MCF 10A (cell line): Measurements from ENCODE around the gene CHRNA4. TPM values are rescaled to one million over a fixed set of nuclear protein-coding genes. Genes with fewer than 3 reads are reported as not detected.

Source experiments
- BruUV-seq: library from RNA; stranded (reverse); fragments of 400-500 nt; replicated peaks from 2 replicates; lab custom pipeline; 2021; lab: Mats Ljungman, UMichigan
- CTCF ChIA-PET: fragments of 300-600 bp; sonication (Branson Sonifier 250); formaldehyde crosslinking; extraction: SDS; loops from one replicate; lab custom pipeline; 2021; ENCODE audit warnings: antibody characterized with exemption, inconsistent platforms; lab: Yijun Ruan, JAX
- POLR2A ChIA-PET: fragments of 300-600, 350-650 bp; sonication (Branson Sonifier 250); formaldehyde crosslinking; extraction: SDS; loops from one replicate; lab custom pipeline; 2020; ENCODE audit warnings: antibody characterized with exemption, inconsistent platforms; lab: Yijun Ruan, JAX
- DNase-seq: peaks from one replicate; pipeline ENCODE4 v3.0.0-alpha.2; 2018; ENCODE audit not compliant: unreplicated experiment
- H3K27ac Mint-ChIP-seq: one replicate; pipeline ENCODE4 v1.8.0; 2022; ENCODE audit warnings: mild to moderate bottlenecking, low read depth, mixed read lengths; ENCODE audit not compliant: unreplicated experiment
- H3K27me3 Mint-ChIP-seq: one replicate; pipeline ENCODE4 v1.8.0; 2022; ENCODE audit warnings: mixed read lengths; ENCODE audit not compliant: insufficient read depth, unreplicated experiment
- H3K36me3 Mint-ChIP-seq: one replicate; pipeline ENCODE4 v1.8.0; 2022; ENCODE audit warnings: mild to moderate bottlenecking, moderate library complexity, mixed read lengths; ENCODE audit not compliant: insufficient read depth, unreplicated experiment
- H3K4me1 Mint-ChIP-seq: one replicate; pipeline ENCODE4 v1.8.0; 2022; ENCODE audit warnings: mixed read lengths; ENCODE audit not compliant: insufficient read depth, unreplicated experiment
- H3K4me3 Mint-ChIP-seq: one replicate; pipeline ENCODE4 v1.8.0; 2022; ENCODE audit warnings: mild to moderate bottlenecking, moderate library complexity, mixed read lengths; ENCODE audit not compliant: unreplicated experiment
- H3K9me3 Mint-ChIP-seq: one replicate; pipeline ENCODE4 v1.8.0; 2022; ENCODE audit warnings: mixed read lengths; ENCODE audit not compliant: unreplicated experiment
- CTCF ChIP-seq: fragments of 200-600 bp; IDR thresholded peaks from one replicate; pipeline ENCODE4 v1.8.0; 2022; ENCODE audit warnings: antibody characterized with exemption, mild to moderate bottlenecking; ENCODE audit not compliant: unreplicated experiment
- intact Hi-C: fragments of 100-400 bp; cut with micrococcal nuclease; formaldehyde crosslinking; loops from 2 replicates; pipeline ENCODE4 v1.14.1; 2022
- total RNA-seq: library from RNA; stranded (reverse); gene quantifications from 2 replicates; pipeline ENCODE4 v1.2.3, GENCODE V29; 2022

Gene CHRNA4
- total RNA-seq, 1 experiment from 2014 or later = not detected

GRCh38 chr20:63363981-63364561 lies 2.9 kb upstream of the CHRNA4 start:
- BruUV-seq = no TSS peak
- no peak for TF ChIP-seq CTCF

GRCh38 chr20:63363013-63363957 lies 2.1 kb upstream of the CHRNA4 start:
- POLR2A ChIA-PET = no interaction called here
- H3K4me1 Mint-ChIP-seq = no peaks in the 10 kb centered on the region
- no peaks in the 10 kb centered on the region for H3K9me3 Mint-ChIP-seq
- intact Hi-C loops = no loop called here
- CTCF ChIA-PET = interaction anchor here (1.4 to 3.3 kb wide), 3 partner anchors 19 to 140 kb away, joined by 6 to 10 read pairs (median 7); no protein-coding TSS in a partner anchor
- H3K4me3 Mint-ChIP-seq = no peak overlapping the region
- BruUV-seq = no TSS peak
- no peaks in the 10 kb centered on the region for H3K36me3 Mint-ChIP-seq
- H3K27ac Mint-ChIP-seq = no peak overlapping the region
- TF ChIP-seq CTCF = no peak
- H3K27me3 Mint-ChIP-seq = peaks cover 12% of the 10 kb centered on the region
- no peak for DNase-seq

More at GRCh38 chr20:63363981-63364561, 2.9 kb upstream of the CHRNA4 start:
- CTCF ChIA-PET = interaction anchor here (1.1 to 3.3 kb wide), 3 partner anchors 17 to 140 kb away, joined by 3 to 10 read pairs (median 7); no protein-coding TSS in a partner anchor
- intact Hi-C loops = no loop called here
- DNase-seq = no peak
- Mint-ChIP-seq H3K4me1 (no peaks in the 10 kb centered on the region), H3K27me3 (peaks cover 18% of the 10 kb centered on the region), H3K27ac (no peak overlapping the region), H3K36me3 (no peaks in the 10 kb centered on the region), H3K9me3 (no peaks in the 10 kb centered on the region), H3K4me3 (no peak overlapping the region)
- POLR2A ChIA-PET = no interaction called here

- no TSS peak for BruUV-seq
- no peak for DNase-seq
- Mint-ChIP-seq H3K27ac (no peak overlapping the region), H3K27me3 (peaks cover 12% of the 10 kb centered on the region), H3K4me1 (no peaks in the 10 kb centered on the region), H3K36me3 (no peaks in the 10 kb centered on the region), H3K4me3 (no peak overlapping the region), H3K9me3 (no peaks in the 10 kb centered on the region)
- ChIA-PET CTCF (interaction anchor here (1.4 to 3.3 kb wide), 2 partner anchors 54 to 139 kb away, joined by 6 to 10 read pairs; no protein-coding TSS in a partner anchor), POLR2A (no interaction called here)
- intact Hi-C loops = no loop called here
- TF ChIP-seq CTCF = no peak
Measured at GRCh38 chr20:63362436-63363009, 1.4 kb upstream of the CHRNA4 start.
